ENCODE data around the gene GSS. TPM values are rescaled to one million over a fixed set of nuclear protein-coding genes. Genes with fewer than 3 reads are reported as not detected.

GSS gene
- total and polyA plus RNA-seq, 2 of the 8 experiments (the other 6 are each of a cell fraction or from before 2014, with no cell fraction given), result 34.6 to 43.2 TPM

GRCh38 chr20:34920055-34920454, 35.6 kb downstream of the GSS start:
- FAIRE-seq (no peak), DNase-seq (ENCODE audit: low read depth in 1 of 2, low spot score in 2 of 2) (no peak)
- Histone ChIP-seq H4K91ac (replicated peaks; ENCODE audit: insufficient read length, low read length) (no peak overlapping the region), H2AK5ac (ENCODE audit: low read depth, low read length) (no peak overlapping the region), H3K9me3 (ENCODE audit: insufficient read depth in 2 of 2, low read depth in 1 of 2, low read length in 1 of 2) (peaks cover 2 to 4% of the 10 kb centered on the region in 2 experiments; a peak in 2 of 4 replicates), H2BK20ac (ENCODE audit: low read length) (no peak overlapping the region), H2BK12ac (ENCODE audit: low read depth, low read length) (no peak overlapping the region), H3K36me3 (ENCODE audit: control insufficient read depth in 2 of 4, insufficient read depth in 4 of 4, low read length in 3 of 4) (peaks cover 0 to 8% (median 0%) of the 10 kb centered on the region in 4 experiments; a peak in 3 of 8 replicates), H3K79me2 (ENCODE audit: control insufficient read depth in 1 of 2, insufficient read depth in 2 of 2, low read length in 2 of 2) (no peaks in the 10 kb centered on the region), H3K4ac (replicated peaks; ENCODE audit: insufficient read length, low read depth, low read length) (no peak overlapping the region), H3K4me1 (replicated peaks in 1 of 4; ENCODE audit: control insufficient read depth in 3 of 4, insufficient read depth in 4 of 4, low read length in 3 of 4) (no peaks in the 10 kb centered on the region), H3K79me1 (ENCODE audit: low read depth, low read length) (no peaks in the 10 kb centered on the region; the same call in 1 of the 2 replicates), H3K56ac (replicated peaks; ENCODE audit: insufficient read length, low read depth, low read length) (no peak overlapping the region), H2BK15ac (ENCODE audit: low read length) (no peak overlapping the region), H2AFZ (ENCODE audit: low read length) (no peak overlapping the region), H3K18ac (ENCODE audit: extremely low read depth, low read length) (no peak overlapping the region), H2BK120ac (replicated peaks; ENCODE audit: low read depth, low read length) (no peak overlapping the region), H3K23me2 (ENCODE audit: low read depth, low read length) (no peaks in the 10 kb centered on the region; the same call in 1 of the 2 replicates), H3K14ac (ENCODE audit: insufficient read length) (no peak overlapping the region), H3K9ac (replicated peaks in 1 of 4; ENCODE audit: extremely low read depth in 1 of 4, low read depth in 3 of 4, low read length in 3 of 4) (no peak overlapping the region), H3K23ac (ENCODE audit: insufficient read length) (no peak overlapping the region), H4K5ac (ENCODE audit: insufficient read length, low read depth, low read length) (no peak overlapping the region), H4K8ac (ENCODE audit: extremely low read depth, insufficient read depth, low read length) (no peak overlapping the region), H3K27ac (ENCODE audit: low read depth, low read length) (no peak overlapping the region), H3K27me3 (replicated peaks in 1 of 4; ENCODE audit: control insufficient read depth in 3 of 4, extremely low read depth in 1 of 4, insufficient read depth in 3 of 4, low read length in 3 of 4) (no peaks in the 10 kb centered on the region), H3K4me3 (ENCODE audit: extremely low read depth in 1 of 4, insufficient read depth in 2 of 4, low read depth in 3 of 4, low read length in 4 of 4) (no peak overlapping the region), H2BK5ac (ENCODE audit: low read depth, low read length) (no peak overlapping the region), H4K20me1 (replicated peaks in 1 of 2; ENCODE audit: control insufficient read depth in 1 of 2, insufficient read depth in 2 of 2, low read length in 2 of 2) (peaks cover 0 to 2% of the 10 kb centered on the region in 2 experiments), H3K4me2 (ENCODE audit: insufficient read depth in 1 of 2, low read depth in 2 of 2, low read length in 2 of 2) (no peak overlapping the region)
- TF ChIP-seq FOSL1 (IDR thresholded peaks at IDR 0.05; ENCODE audit: insufficient read depth, low read depth, low read length), result no peak
- TF ChIP-seq ASH2L (IDR thresholded peaks at IDR 0.05; ENCODE audit: low read length), result no peak
- POLR2A ChIA-PET (ENCODE audit: partially characterized antibody), result no interaction called here
- CTCF ChIA-PET (ENCODE audit: partially characterized antibody), result interaction anchor here (0.6 kb wide), 1 partner anchor 64 kb away, joined by 3 read pairs; no protein-coding TSS in a partner anchor

Measured in H1 (cell line).